ENCODE measurements around the gene PUS7. TPM values are rescaled to one million over a fixed set of nuclear protein-coding genes. Genes with fewer than 3 reads are reported as not detected.

The PUS7 gene
- total and polyA plus RNA-seq, 2 of the 4 experiments (the other 2 are of a cell fraction): 11.7 to 17.0 TPM

- CTCF ChIA-PET: interaction anchor here (0.7 kb wide), 1 partner anchor 12 kb away, joined by 7 read pairs; no protein-coding TSS in a partner anchor
- Histone ChIP-seq H3K36me3 (ENCODE audit: control insufficient read depth, insufficient read depth, low read length) (no peaks in the 10 kb centered on the region), H2AFZ (replicated peaks; ENCODE audit: low read length, poor library complexity) (no peak overlapping the region), H3K23ac (ENCODE audit: low read depth, low read length) (no peak overlapping the region), H2BK20ac (ENCODE audit: low read depth, low read length) (no peak overlapping the region), H4K5ac (ENCODE audit: low read depth, low read length) (no peak overlapping the region), H4K91ac (ENCODE audit: insufficient read depth, low read depth, low read length) (no peak overlapping the region), H4K8ac (ENCODE audit: low read depth in 2 of 2, low read length in 2 of 2) (no peak overlapping the region), H3K27ac (ENCODE audit: insufficient read depth, low read length) (no peak overlapping the region), H2BK15ac (ENCODE audit: low read depth, low read length) (no peak overlapping the region), H3K4me2 (ENCODE audit: low read depth, low read length) (no peak overlapping the region), H3K9me3 (ENCODE audit: control insufficient read depth, insufficient read depth, low read length) (no peaks in the 10 kb centered on the region), H2AK9ac (replicated peaks; ENCODE audit: low read depth, low read length, poor library complexity) (no peak overlapping the region), H3K9me1 (ENCODE audit: insufficient read depth, low read length) (no peaks in the 10 kb centered on the region), H3K18ac (ENCODE audit: low read depth, low read length) (no peak overlapping the region), H3K4ac (ENCODE audit: low read depth, low read length) (no peak overlapping the region), H3K14ac (replicated peaks; ENCODE audit: low read depth, low read length) (no peak overlapping the region), H3K9ac (ENCODE audit: low read depth, low read length) (no peak overlapping the region), H2AK5ac (ENCODE audit: low read depth, low read length) (no peak overlapping the region), H2BK120ac (ENCODE audit: low read depth, low read length) (no peak overlapping the region), H2BK5ac (ENCODE audit: low read depth, low read length, poor library complexity, severe bottlenecking) (no peak overlapping the region), H3K79me1 (ENCODE audit: low read depth in 1 of 2, low read length in 2 of 2) (no peaks in the 10 kb centered on the region), H3K56ac (ENCODE audit: extremely low read depth, insufficient read depth, low read length) (no peak overlapping the region), H4K20me1 (ENCODE audit: insufficient read depth, low read length) (no peaks in the 10 kb centered on the region), H3K27me3 (ENCODE audit: control insufficient read depth, insufficient read depth, low read length) (peaks cover 6% of the 10 kb centered on the region; the same call in 1 of the 2 replicates), H3K4me3 (ENCODE audit: insufficient read depth, low read depth, low read length) (no peak overlapping the region), H3K4me1 (ENCODE audit: control insufficient read depth, insufficient read depth, low read length) (no peaks in the 10 kb centered on the region)
- WGBS, 2 experiments (ENCODE audit: extremely low coverage in 2 of 2, insufficient read length in 1 of 2): 100% methylated on average over 2 of the region's 2 CpGs; no CpG with 5 or more reads in 1 of the 2 experiments
- DNase-seq: no peak
- dilution Hi-C loops (cut with HindIII; ENCODE audit: low sequenced_read_pairs, unreplicated experiment) (no loop called here), intact Hi-C loops (cut with micrococcal nuclease) (no loop called here), in situ Hi-C loops (cut with MboI; ENCODE audit: low sequenced_read_pairs) (no loop called here)
- POLR2A ChIA-PET (ENCODE audit: unreplicated experiment): no interaction called here
- no peak for TF ChIP-seq NFE2L2 (IDR thresholded peaks at IDR 0.05; ENCODE audit: low read depth, low read length)
- no peak for TF ChIP-seq SMC3 (IDR thresholded peaks at IDR 0.05; ENCODE audit: low read depth, low read length)
- TF ChIP-seq, protein P1, sequence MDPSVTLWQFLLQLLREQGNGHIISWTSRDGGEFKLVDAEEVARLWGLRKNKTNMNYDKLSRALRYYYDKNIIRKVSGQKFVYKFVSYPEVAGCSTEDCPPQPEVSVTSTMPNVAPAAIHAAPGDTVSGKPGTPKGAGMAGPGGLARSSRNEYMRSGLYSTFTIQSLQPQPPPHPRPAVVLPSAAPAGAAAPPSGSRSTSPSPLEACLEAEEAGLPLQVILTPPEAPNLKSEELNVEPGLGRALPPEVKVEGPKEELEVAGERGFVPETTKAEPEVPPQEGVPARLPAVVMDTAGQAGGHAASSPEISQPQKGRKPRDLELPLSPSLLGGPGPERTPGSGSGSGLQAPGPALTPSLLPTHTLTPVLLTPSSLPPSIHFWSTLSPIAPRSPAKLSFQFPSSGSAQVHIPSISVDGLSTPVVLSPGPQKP (IDR thresholded peaks at IDR 0.05; ENCODE audit: borderline replicate concordance, low read depth, low read length): no peak
- TF ChIP-seq RAD21 (IDR thresholded peaks at IDR 0.05; ENCODE audit: low read length): no peak
- TF ChIP-seq RCOR1 (IDR thresholded peaks at IDR 0.05; ENCODE audit: insufficient replicate concordance, low read length): no peak
- TF ChIP-seq FOS (IDR thresholded peaks at IDR 0.05; ENCODE audit: low read depth, low read length): no peak
- TF ChIP-seq CHD1 (IDR thresholded peaks at IDR 0.05; ENCODE audit: low read depth, low read length): no peak
- BruUV-seq (replicated peaks): no TSS peak
- no peak for ATAC-seq (ENCODE audit: low read depth)
Observed at GRCh38 chr7:105423987-105424386, 98.1 kb downstream of the PUS7 start.
